A673 (cell line): ENCODE data around the gene RHO.

Experiments used
- EZH2 ChIP-seq: fragments of 200-600 bp; sonication (generic); IDR thresholded peaks from 2 replicates; pipeline ENCODE4 v1.6.1; 2017; ENCODE audit warnings: borderline replicate concordance, low read depth, mild to moderate bottlenecking, mixed read lengths, antibody characterized with exemption, low read length; ENCODE audit not compliant: poor library complexity, severe bottlenecking
- TF ChIP-seq, protein P1 (sequence below): fragments of 300-800, 200-600 bp; sonication (generic); conservative IDR thresholded peaks from 2 replicates; pipeline ENCODE4 v1.5.1; 2017; ENCODE audit warnings: low read depth, mild to moderate bottlenecking, antibody characterized with exemption, low read length, moderate library complexity, mixed read lengths

- TF ChIP-seq, protein P1, sequence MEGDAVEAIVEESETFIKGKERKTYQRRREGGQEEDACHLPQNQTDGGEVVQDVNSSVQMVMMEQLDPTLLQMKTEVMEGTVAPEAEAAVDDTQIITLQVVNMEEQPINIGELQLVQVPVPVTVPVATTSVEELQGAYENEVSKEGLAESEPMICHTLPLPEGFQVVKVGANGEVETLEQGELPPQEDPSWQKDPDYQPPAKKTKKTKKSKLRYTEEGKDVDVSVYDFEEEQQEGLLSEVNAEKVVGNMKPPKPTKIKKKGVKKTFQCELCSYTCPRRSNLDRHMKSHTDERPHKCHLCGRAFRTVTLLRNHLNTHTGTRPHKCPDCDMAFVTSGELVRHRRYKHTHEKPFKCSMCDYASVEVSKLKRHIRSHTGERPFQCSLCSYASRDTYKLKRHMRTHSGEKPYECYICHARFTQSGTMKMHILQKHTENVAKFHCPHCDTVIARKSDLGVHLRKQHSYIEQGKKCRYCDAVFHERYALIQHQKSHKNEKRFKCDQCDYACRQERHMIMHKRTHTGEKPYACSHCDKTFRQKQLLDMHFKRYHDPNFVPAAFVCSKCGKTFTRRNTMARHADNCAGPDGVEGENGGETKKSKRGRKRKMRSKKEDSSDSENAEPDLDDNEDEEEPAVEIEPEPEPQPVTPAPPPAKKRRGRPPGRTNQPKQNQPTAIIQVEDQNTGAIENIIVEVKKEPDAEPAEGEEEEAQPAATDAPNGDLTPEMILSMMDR = no peak
- no peak for TF ChIP-seq EZH2
These were observed 14.8 kb downstream of the RHO start, which contains the start of gene H1-8 for GRCh38 chr3:129543156-129543790.
